ENCODE data around the gene PRKCA. TPM values are rescaled to one million over a fixed set of nuclear protein-coding genes. Genes with fewer than 3 reads are reported as not detected.

PRKCA gene
- total RNA-seq, 1 experiment from 2014 or later = 29.6 TPM

- Histone ChIP-seq H3K4me3 (ENCODE audit: low read depth, low read length) (no peak overlapping the region), H3K36me3 (ENCODE audit: control insufficient read depth, insufficient read depth, low read length) (0 out of 2 replicates have a peak, but pooled peaks cover 4% of the 10 kb centered on the region), H3K4me1 (no peaks in the 10 kb centered on the region), H3K27me3 (replicated peaks; ENCODE audit: control insufficient read depth, insufficient read depth, low read length) (no peaks in the 10 kb centered on the region), H3K9me3 (0 out of 2 replicates have a peak, but pooled peaks cover 2% of the 10 kb centered on the region)
- BruUV-seq (replicated peaks) = no TSS peak
- no peaks in the 10 kb centered on the region for H3K27me3 Mint-ChIP-seq (ENCODE audit: insufficient read depth, unreplicated experiment)
- intact Hi-C loops (cut with micrococcal nuclease; ENCODE audit: unreplicated experiment) = no loop called here
- no peak overlapping the region for H3K4me3 Mint-ChIP-seq (ENCODE audit: unreplicated experiment)
- no peak for DNase-seq
- no peak for TF ChIP-seq CTCF (IDR thresholded peaks at IDR 0.05; ENCODE audit: insufficient read depth in 1 of 2, low read depth in 1 of 2, low read length in 1 of 2, severe bottlenecking in 1 of 2, unreplicated experiment in 1 of 2)
- peaks cover 8% of the 10 kb centered on the region for H3K9me3 Mint-ChIP-seq (ENCODE audit: unreplicated experiment)
- POLR2A ChIA-PET = no interaction called here
- no peaks in the 10 kb centered on the region for H3K36me3 Mint-ChIP-seq (ENCODE audit: insufficient read depth, unreplicated experiment)
- CTCF ChIA-PET = no interaction called here
- H3K4me1 Mint-ChIP-seq (ENCODE audit: low read depth, unreplicated experiment) = no peaks in the 10 kb centered on the region
- no peak overlapping the region for H3K27ac Mint-ChIP-seq (ENCODE audit: unreplicated experiment)
Observed at GRCh38 chr17:66698270-66698669, 395.9 kb downstream of the PRKCA start.

- POLR2A ChIA-PET = no interaction called here
- TF ChIP-seq CTCF (IDR thresholded peaks at IDR 0.05; ENCODE audit: insufficient read depth in 1 of 2, low read depth in 1 of 2, low read length in 1 of 2, severe bottlenecking in 1 of 2, unreplicated experiment in 1 of 2) = no peak
- Mint-ChIP-seq H3K4me1 (ENCODE audit: low read depth, unreplicated experiment) (no peaks in the 10 kb centered on the region), H3K36me3 (ENCODE audit: insufficient read depth, unreplicated experiment) (no peaks in the 10 kb centered on the region), H3K27ac (ENCODE audit: unreplicated experiment) (no peak overlapping the region), H3K4me3 (ENCODE audit: unreplicated experiment) (no peak overlapping the region), H3K9me3 (ENCODE audit: unreplicated experiment) (peaks cover 8% of the 10 kb centered on the region), H3K27me3 (ENCODE audit: insufficient read depth, unreplicated experiment) (no peaks in the 10 kb centered on the region)
- Histone ChIP-seq H3K36me3 (ENCODE audit: control insufficient read depth, insufficient read depth, low read length) (0 out of 2 replicates have a peak, but pooled peaks cover 4% of the 10 kb centered on the region), H3K4me3 (ENCODE audit: low read depth, low read length) (no peak overlapping the region), H3K4me1 (no peaks in the 10 kb centered on the region), H3K27me3 (replicated peaks; ENCODE audit: control insufficient read depth, insufficient read depth, low read length) (no peaks in the 10 kb centered on the region), H3K9me3 (0 out of 2 replicates have a peak, but pooled peaks cover 2% of the 10 kb centered on the region)
- no peak for DNase-seq
- intact Hi-C loops (cut with micrococcal nuclease; ENCODE audit: unreplicated experiment) = no loop called here
- CTCF ChIA-PET = no interaction called here
- no TSS peak for BruUV-seq (replicated peaks)
Observed at GRCh38 chr17:66701462-66701861, 399.0 kb downstream of the PRKCA start.

- CTCF ChIA-PET = no interaction called here
- Histone ChIP-seq H3K27me3 (replicated peaks; ENCODE audit: control insufficient read depth, insufficient read depth, low read length) (no peaks in the 10 kb centered on the region), H3K9me3 (0 out of 2 replicates have a peak, but pooled peaks cover 2% of the 10 kb centered on the region), H3K4me1 (no peaks in the 10 kb centered on the region), H3K4me3 (ENCODE audit: low read depth, low read length) (no peak overlapping the region), H3K36me3 (ENCODE audit: control insufficient read depth, insufficient read depth, low read length) (0 out of 2 replicates have a peak, but pooled peaks cover 1% of the 10 kb centered on the region)
- intact Hi-C loops (cut with micrococcal nuclease; ENCODE audit: unreplicated experiment) = no loop called here
- no peaks in the 10 kb centered on the region for H3K4me1 Mint-ChIP-seq (ENCODE audit: low read depth, unreplicated experiment)
- DNase-seq = no peak
- peaks cover 8% of the 10 kb centered on the region for H3K9me3 Mint-ChIP-seq (ENCODE audit: unreplicated experiment)
- no TSS peak for BruUV-seq (replicated peaks)
- no peaks in the 10 kb centered on the region for H3K27me3 Mint-ChIP-seq (ENCODE audit: insufficient read depth, unreplicated experiment)
- TF ChIP-seq CTCF (IDR thresholded peaks at IDR 0.05; ENCODE audit: insufficient read depth in 1 of 2, low read depth in 1 of 2, low read length in 1 of 2, severe bottlenecking in 1 of 2, unreplicated experiment in 1 of 2) = no peak
- no peak overlapping the region for H3K27ac Mint-ChIP-seq (ENCODE audit: unreplicated experiment)
- POLR2A ChIA-PET = no interaction called here
- no peaks in the 10 kb centered on the region for H3K36me3 Mint-ChIP-seq (ENCODE audit: insufficient read depth, unreplicated experiment)
- H3K4me3 Mint-ChIP-seq (ENCODE audit: unreplicated experiment) = no peak overlapping the region
Observed at GRCh38 chr17:66702106-66702936, 399.9 kb downstream of the PRKCA start.

Measured in Caco-2 (cell line).